HEK293 (cell line): ENCODE measurements around the gene AGMO.

Experiments
- CTCF ChIA-PET: fragments of 350-600 bp; formaldehyde crosslinking; extraction: SDS; loops from one replicate; lab custom pipeline; 2021; ENCODE audit warnings: antibody characterized with exemption; lab: Yijun Ruan, JAX
- POLR2A ChIA-PET: fragments of 300-600 bp; formaldehyde crosslinking; extraction: SDS; loops from one replicate; lab custom pipeline; 2020; ENCODE audit warnings: antibody characterized with exemption, inconsistent platforms; lab: Yijun Ruan, JAX
- H3K27ac ChIP-seq: fragments of 200-500 bp; sonication (Bioruptor generic); 2 replicates; pipeline ENCODE4 v1.5.1; 2014; ENCODE audit warnings: low read depth, low read length, control low read depth, inconsistent platforms; ENCODE audit errors: extremely low read depth
- H3K36me3 ChIP-seq, 2 experiments: fragments of 200-500 bp in 1 of 2; sonication (Bioruptor generic) in 1 of 2; 1 replicate in 1 of 2; 2 replicates in 1 of 2; pipeline ENCODE4 v1.5.1; 2014 to 2017; ENCODE audit warnings: inconsistent platforms in 2 of 2, low read length in 2 of 2; ENCODE audit not compliant: control insufficient read depth in 2 of 2, insufficient read depth in 1 of 2
- H3K4me1 ChIP-seq: fragments of 200-500 bp; sonication (Bioruptor generic); 2 replicates; pipeline ENCODE4 v1.5.1; 2014; ENCODE audit warnings: mild to moderate bottlenecking, low read length, inconsistent platforms; ENCODE audit not compliant: control insufficient read depth, insufficient read depth
- H3K4me3 ChIP-seq: 2 replicates; pipeline ENCODE4 v1.5.1; 2011; ENCODE audit warnings: low read depth, mild to moderate bottlenecking, control low read depth, low read length, moderate library complexity
- H3K9me3 ChIP-seq: fragments of 200-500 bp; sonication (Bioruptor generic); 2 replicates; pipeline ENCODE4 v1.5.1; 2014; ENCODE audit warnings: low read depth, low read length, inconsistent platforms; ENCODE audit not compliant: control insufficient read depth, insufficient read depth
- BCL11A ChIP-seq: fragments of 450-650 bp; formaldehyde crosslinking; IDR thresholded peaks from 2 replicates; pipeline ENCODE4 v1.5.1; 2016; ENCODE audit warnings: low read depth, missing biosample characterization, missing genetic modification characterization
- GLI2 ChIP-seq: fragments of 450-650 bp; formaldehyde crosslinking; IDR thresholded peaks from 2 replicates; pipeline ENCODE4; 2017; ENCODE audit warnings: missing biosample characterization, missing genetic modification characterization, low read depth, borderline replicate concordance
- HOXD13 ChIP-seq: sonication (generic); formaldehyde crosslinking; IDR thresholded peaks from 2 replicates; pipeline ENCODE4 v1.8.0; 2022; ENCODE audit warnings: missing genetic modification reagents, borderline replicate concordance
- KLF1 ChIP-seq: fragments of 450-650 bp; formaldehyde crosslinking; IDR thresholded peaks from 2 replicates; pipeline ENCODE4 v1.5.1; 2016; ENCODE audit warnings: missing biosample characterization, missing genetic modification characterization
- MYNN ChIP-seq: fragments of 450-650 bp; formaldehyde crosslinking; IDR thresholded peaks from 2 replicates; pipeline ENCODE4 v1.5.1; 2016; ENCODE audit warnings: missing biosample characterization, missing genetic modification characterization, borderline replicate concordance
- PATZ1 ChIP-seq: fragments of 450-650 bp; formaldehyde crosslinking; IDR thresholded peaks from 2 replicates; pipeline ENCODE4 v1.5.1; 2016; ENCODE audit warnings: missing biosample characterization, missing genetic modification characterization
- ZBTB20 ChIP-seq: fragments of 450-650 bp; formaldehyde crosslinking; IDR thresholded peaks from 2 replicates; pipeline ENCODE4 v1.5.1; 2016; ENCODE audit warnings: missing biosample characterization, missing genetic modification characterization
- ZBTB44 ChIP-seq: fragments of 450-650 bp; IDR thresholded peaks from 2 replicates; pipeline ENCODE4 v1.5.1; 2018; ENCODE audit warnings: missing biosample characterization, mild to moderate bottlenecking, missing genetic modification characterization
- ZBTB8A ChIP-seq: fragments of 450-650 bp; formaldehyde crosslinking; IDR thresholded peaks from 2 replicates; pipeline ENCODE4 v1.5.1; 2016; ENCODE audit warnings: missing biosample characterization, missing genetic modification characterization
- ZNF138 ChIP-seq: fragments of 450-650 bp; formaldehyde crosslinking; IDR thresholded peaks from 2 replicates; pipeline ENCODE4 v1.5.1; 2016; ENCODE audit warnings: missing biosample characterization, missing genetic modification characterization, borderline replicate concordance
- ZNF169 ChIP-seq: fragments of 450-650 bp; formaldehyde crosslinking; IDR thresholded peaks from 2 replicates; pipeline ENCODE4 v1.5.1; 2016; ENCODE audit warnings: missing biosample characterization, missing genetic modification characterization
- ZNF184 ChIP-seq: fragments of 450-650 bp; IDR thresholded peaks from 2 replicates; pipeline ENCODE4 v1.5.1; 2018; ENCODE audit warnings: missing biosample characterization, mild to moderate bottlenecking, missing genetic modification characterization
- ZNF24 ChIP-seq: fragments of 450-650 bp; formaldehyde crosslinking; IDR thresholded peaks from 2 replicates; pipeline ENCODE4 v1.5.1; 2016; ENCODE audit warnings: missing biosample characterization, missing genetic modification characterization
- ZNF366 ChIP-seq: fragments of 450-650 bp; formaldehyde crosslinking; conservative IDR thresholded peaks from 2 replicates; pipeline ENCODE4 v1.5.1; 2016; ENCODE audit warnings: missing biosample characterization, missing genetic modification characterization
- ZNF529 ChIP-seq: fragments of 450-650 bp; formaldehyde crosslinking; IDR thresholded peaks from 2 replicates; pipeline ENCODE4 v1.5.1; 2017; ENCODE audit warnings: missing genetic modification characterization, missing biosample characterization; ENCODE audit not compliant: insufficient replicate concordance
- ZNF658 ChIP-seq: fragments of 450-650 bp; formaldehyde crosslinking; IDR thresholded peaks from 2 replicates; pipeline ENCODE4; 2016; ENCODE audit warnings: missing biosample characterization, missing genetic modification characterization
- ZNF747 ChIP-seq: fragments of 450-650 bp; formaldehyde crosslinking; IDR thresholded peaks from 2 replicates; pipeline ENCODE4 v1.5.1; 2016; ENCODE audit warnings: missing biosample characterization, missing genetic modification characterization
- ZNF792 ChIP-seq: fragments of 450-650 bp; formaldehyde crosslinking; IDR thresholded peaks from 2 replicates; pipeline ENCODE4 v1.5.1; 2016; ENCODE audit warnings: missing biosample characterization, missing genetic modification characterization
- TF ChIP-seq, protein P1 (sequence below): fragments of 450-650 bp; formaldehyde crosslinking; IDR thresholded peaks from 2 replicates; pipeline ENCODE4 v1.5.1; 2016; ENCODE audit warnings: missing biosample characterization, missing genetic modification characterization
- TF ChIP-seq, protein P2 (sequence below): fragments of 450-650 bp; formaldehyde crosslinking; IDR thresholded peaks from 2 replicates; pipeline ENCODE4 v1.5.1; 2017; ENCODE audit warnings: missing biosample characterization, missing genetic modification characterization

AGMO gene

GRCh38 chr7:15485998-15486397 is 75.8 kb downstream of the AGMO start:
- Histone ChIP-seq H3K36me3 (no peaks in the 10 kb centered on the region), H3K27ac (no peak overlapping the region), H3K4me3 (no peak overlapping the region), H3K4me1 (peaks cover 4% of the 10 kb centered on the region; the same call in 1 of the 2 replicates), H3K9me3 (no peaks in the 10 kb centered on the region)
- ChIA-PET POLR2A (no interaction called here), CTCF (interaction anchor here (1.1 kb wide), 1 partner anchor 235 kb away, joined by 3 read pairs; no protein-coding TSS in a partner anchor)
- TF ChIP-seq ZNF24 (tag by site-specific recombination), result no peak
- TF ChIP-seq, protein P1, sequence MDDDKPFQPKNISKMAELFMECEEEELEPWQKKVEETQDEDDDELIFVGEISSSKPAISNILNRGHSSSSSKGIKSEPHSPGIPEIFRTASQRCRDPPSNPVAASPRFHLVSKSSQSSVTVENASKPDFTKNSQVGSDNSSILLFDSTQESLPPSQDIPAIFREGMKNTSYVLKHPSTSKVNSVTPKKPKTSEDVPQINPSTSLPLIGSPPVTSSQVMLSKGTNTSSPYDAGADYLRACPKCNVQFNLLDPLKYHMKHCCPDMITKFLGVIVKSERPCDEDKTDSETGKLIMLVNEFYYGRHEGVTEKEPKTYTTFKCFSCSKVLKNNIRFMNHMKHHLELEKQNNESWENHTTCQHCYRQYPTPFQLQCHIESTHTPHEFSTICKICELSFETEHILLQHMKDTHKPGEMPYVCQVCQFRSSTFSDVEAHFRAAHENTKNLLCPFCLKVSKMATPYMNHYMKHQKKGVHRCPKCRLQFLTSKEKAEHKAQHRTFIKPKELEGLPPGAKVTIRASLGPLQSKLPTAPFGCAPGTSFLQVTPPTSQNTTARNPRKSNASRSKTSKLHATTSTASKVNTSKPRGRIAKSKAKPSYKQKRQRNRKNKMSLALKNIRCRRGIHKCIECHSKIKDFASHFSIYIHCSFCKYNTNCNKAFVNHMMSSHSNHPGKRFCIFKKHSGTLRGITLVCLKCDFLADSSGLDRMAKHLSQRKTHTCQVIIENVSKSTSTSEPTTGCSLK, result no peak
- TF ChIP-seq MYNN (tag by site-specific recombination), result no peak
- no peak for TF ChIP-seq ZBTB20
- no peak for TF ChIP-seq GLI2 (tag by site-specific recombination)

- TF ChIP-seq ZNF529 (tag by site-specific recombination) (no peak), HOXD13 (CRISPR knock-in tag) (no peak), ZNF184 (no peak), ZNF169 (tag by site-specific recombination) (no peak), ZNF792 (tag by site-specific recombination) (no peak), ZBTB8A (tag by site-specific recombination) (no peak), ZNF366 (tag by site-specific recombination) (no peak), ZNF747 (tag by site-specific recombination) (no peak), ZNF138 (tag by site-specific recombination) (no peak), KLF1 (no peak), ZNF658 (tag by site-specific recombination) (no peak), BCL11A (tag by site-specific recombination) (no peak), PATZ1 (tag by site-specific recombination) (no peak), ZBTB44 (no peak)
- TF ChIP-seq, protein P2, sequence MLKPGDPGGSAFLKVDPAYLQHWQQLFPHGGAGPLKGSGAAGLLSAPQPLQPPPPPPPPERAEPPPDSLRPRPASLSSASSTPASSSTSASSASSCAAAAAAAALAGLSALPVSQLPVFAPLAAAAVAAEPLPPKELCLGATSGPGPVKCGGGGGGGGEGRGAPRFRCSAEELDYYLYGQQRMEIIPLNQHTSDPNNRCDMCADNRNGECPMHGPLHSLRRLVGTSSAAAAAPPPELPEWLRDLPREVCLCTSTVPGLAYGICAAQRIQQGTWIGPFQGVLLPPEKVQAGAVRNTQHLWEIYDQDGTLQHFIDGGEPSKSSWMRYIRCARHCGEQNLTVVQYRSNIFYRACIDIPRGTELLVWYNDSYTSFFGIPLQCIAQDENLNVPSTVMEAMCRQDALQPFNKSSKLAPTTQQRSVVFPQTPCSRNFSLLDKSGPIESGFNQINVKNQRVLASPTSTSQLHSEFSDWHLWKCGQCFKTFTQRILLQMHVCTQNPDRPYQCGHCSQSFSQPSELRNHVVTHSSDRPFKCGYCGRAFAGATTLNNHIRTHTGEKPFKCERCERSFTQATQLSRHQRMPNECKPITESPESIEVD, result no peak
- TF ChIP-seq, all 188 proteins: peak for 0
- peaks cover 4% of the 10 kb centered on the region; the same call in 1 of the 2 replicates for H3K4me1 ChIP-seq
- CTCF ChIA-PET, result interaction anchor here (1.1 kb wide), 1 partner anchor 236 kb away, joined by 3 read pairs; no protein-coding TSS in a partner anchor
- POLR2A ChIA-PET, result no interaction called here
- no peak overlapping the region for H3K27ac ChIP-seq
- H3K36me3 ChIP-seq, result no peaks in the 10 kb centered on the region
- no peaks in the 10 kb centered on the region for H3K9me3 ChIP-seq
- no peak overlapping the region for H3K4me3 ChIP-seq
Observed at GRCh38 chr7:15485431-15485830, 76.4 kb downstream of the AGMO start.
